LNCAP (cell line): ENCODE data around the gene SLC7A7.

Source experiments
- TF ChIP-seq, protein P1 (sequence below): fragments of 450-650 bp; IDR thresholded peaks from 2 replicates; pipeline ENCODE4 v1.5.1; 2017; ENCODE audit warnings: mild to moderate bottlenecking

The SLC7A7 gene

DNA sequence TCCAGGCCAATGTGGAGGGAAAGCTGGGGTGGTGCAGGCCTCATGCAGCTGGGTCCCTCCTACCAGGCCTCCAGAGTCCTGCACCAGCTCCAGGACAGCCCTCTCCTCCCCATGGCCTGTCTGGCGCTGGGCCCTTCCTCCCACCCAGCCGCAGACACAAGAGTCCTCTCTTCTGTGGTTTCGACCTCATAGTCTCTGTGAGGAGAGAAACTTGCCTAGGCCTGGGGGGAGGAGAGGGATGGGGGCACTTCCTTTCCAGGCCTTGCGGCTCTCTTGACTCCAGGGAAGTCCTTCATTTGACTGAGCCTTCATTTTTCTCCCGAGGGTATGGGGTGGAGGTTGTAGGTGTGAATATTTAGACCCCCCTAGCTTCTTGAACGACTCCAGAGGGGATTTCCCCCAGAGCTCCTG lies 23.4 kb upstream of the SLC7A7 start:
- TF ChIP-seq, protein P1, sequence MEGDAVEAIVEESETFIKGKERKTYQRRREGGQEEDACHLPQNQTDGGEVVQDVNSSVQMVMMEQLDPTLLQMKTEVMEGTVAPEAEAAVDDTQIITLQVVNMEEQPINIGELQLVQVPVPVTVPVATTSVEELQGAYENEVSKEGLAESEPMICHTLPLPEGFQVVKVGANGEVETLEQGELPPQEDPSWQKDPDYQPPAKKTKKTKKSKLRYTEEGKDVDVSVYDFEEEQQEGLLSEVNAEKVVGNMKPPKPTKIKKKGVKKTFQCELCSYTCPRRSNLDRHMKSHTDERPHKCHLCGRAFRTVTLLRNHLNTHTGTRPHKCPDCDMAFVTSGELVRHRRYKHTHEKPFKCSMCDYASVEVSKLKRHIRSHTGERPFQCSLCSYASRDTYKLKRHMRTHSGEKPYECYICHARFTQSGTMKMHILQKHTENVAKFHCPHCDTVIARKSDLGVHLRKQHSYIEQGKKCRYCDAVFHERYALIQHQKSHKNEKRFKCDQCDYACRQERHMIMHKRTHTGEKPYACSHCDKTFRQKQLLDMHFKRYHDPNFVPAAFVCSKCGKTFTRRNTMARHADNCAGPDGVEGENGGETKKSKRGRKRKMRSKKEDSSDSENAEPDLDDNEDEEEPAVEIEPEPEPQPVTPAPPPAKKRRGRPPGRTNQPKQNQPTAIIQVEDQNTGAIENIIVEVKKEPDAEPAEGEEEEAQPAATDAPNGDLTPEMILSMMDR: no peak

DNA sequence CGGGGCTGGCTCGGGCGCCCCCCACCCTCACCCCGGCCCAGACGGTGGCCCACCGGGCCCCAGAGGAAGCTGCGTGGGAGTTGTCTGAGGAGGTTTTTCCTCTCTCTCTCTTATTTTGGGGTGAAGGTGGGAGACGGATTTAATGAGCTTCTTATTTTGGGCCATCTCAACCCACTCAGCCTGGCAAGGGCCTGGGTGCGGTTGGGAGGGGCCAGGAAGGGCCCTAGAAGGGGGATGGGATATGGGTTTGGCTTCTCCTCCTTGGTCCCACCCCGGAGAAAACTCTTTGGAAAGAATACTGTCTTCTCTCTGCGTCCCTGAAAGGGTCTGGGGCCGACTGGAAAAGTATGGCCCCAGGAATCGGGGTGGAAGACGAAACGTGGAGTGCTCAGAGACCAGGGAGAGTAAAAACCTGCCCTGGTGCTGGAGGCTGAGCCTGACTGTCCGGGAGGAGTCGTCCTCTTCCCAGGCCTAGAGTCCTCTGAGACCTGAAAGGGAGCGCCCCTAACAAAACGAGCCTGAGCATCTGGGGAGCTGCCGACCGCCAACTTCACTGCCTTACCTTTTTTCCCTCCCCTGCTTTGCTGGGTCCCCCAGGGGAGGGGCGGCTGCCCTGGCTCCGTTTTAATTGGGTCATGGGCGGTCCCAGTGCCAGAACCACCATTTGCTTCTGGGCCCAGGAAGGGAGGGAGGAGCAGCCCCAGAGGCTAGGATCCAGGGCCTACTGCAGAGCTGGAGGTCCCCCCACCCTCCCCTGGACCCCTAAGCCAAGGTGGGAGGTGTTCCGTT lies 22.7 kb upstream of the SLC7A7 start:
- TF ChIP-seq, protein P1: no peak

DNA sequence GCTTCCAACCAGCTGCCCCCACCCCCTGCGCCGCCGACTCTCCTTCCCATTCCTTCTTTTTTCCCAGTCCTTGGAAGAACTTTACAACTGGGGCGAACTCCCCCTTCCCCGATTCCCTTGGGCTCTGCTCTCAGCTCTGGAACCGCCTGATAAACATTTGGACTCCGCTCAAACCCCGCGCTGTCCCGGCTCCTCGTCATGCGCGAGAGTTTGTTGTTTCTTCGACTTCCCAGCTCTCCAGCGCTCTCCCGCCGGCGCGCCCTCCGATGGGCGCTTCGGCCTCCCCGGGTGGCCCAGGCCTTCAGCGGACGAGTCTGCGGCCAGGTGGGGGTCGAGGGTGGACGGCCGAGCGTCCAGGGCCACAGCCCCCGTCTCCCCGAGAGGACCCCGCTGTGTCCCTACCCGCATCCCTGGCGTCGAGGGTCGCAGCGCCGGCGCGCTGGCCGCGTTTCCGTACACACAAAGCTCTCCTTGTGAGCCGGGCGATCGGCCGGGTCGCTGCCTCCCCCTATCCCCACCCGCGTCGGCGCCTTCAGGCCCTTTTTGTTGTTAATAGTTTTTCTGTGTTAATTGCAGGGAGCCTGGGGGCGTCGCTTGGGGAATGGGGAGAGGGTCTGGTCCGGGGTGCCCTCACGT lies 22.0 kb upstream of the SLC7A7 start:
- TF ChIP-seq, protein P1: no peak

DNA sequence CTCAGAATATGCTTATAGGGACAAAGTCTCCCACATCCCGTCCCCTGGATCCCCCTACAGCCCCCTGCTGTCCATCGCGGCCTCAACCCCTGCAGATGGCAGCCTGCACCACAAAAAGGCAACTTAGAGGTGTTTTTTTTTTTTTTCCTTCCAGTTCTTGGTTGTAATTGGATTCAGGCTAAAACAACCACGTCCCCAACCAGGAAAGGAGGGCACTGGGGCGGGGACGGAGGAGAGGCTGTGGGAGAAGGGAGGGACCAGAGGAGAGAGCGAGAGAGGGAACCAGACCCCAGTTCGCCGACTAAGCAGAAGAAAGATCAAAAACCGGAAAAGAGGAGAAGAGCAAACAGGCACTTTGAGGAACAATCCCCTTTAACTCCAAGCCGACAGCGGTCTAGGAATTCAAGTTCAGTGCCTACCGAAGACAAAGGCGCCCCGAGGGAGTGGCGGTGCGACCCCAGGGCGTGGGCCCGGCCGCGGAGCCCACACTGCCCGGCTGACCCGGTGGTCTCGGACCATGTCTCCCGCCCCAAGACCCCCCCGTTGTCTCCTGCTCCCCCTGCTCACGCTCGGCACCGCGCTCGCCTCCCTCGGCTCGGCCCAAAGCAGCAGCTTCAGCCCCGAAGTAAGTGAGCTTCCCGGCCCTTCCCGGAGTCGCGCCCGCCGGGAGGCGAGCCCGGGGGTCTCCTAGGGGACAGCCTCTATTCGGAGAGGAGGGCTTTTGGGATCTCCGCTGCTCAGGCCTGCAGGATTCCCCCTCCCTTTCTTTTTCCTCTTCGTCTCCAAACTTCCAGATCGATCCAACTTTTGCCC lies 21.3 kb upstream of the SLC7A7 start, which contains the start of gene MMP14:
Gene MMP14 (plus strand): TSS at position 285 of the 813 bp plus-strand sequence. CDS start 233 bp downstream, at position 518.
- TF ChIP-seq, protein P1: no peak

DNA sequence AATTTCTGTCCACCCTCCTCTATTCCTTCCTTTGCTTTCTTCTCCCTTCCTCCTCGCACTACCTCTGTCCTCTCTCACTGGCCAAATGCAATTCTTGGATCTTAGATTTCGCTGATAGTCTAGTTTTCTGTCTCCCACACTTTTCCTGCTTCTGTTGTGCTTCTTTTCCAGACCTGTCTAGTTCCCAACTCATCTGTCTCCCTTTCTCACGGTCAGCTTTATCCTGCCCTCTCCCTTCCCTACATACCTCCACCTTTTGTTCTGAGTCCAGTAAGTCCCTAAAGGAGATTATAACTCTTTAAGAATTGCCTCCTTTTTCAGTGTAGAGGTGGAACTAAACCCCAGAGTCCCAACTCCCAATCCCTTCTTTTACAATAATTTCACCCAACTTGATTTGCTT lies 20.3 kb upstream of the SLC7A7 start:
- TF ChIP-seq, protein P1: no peak

DNA sequence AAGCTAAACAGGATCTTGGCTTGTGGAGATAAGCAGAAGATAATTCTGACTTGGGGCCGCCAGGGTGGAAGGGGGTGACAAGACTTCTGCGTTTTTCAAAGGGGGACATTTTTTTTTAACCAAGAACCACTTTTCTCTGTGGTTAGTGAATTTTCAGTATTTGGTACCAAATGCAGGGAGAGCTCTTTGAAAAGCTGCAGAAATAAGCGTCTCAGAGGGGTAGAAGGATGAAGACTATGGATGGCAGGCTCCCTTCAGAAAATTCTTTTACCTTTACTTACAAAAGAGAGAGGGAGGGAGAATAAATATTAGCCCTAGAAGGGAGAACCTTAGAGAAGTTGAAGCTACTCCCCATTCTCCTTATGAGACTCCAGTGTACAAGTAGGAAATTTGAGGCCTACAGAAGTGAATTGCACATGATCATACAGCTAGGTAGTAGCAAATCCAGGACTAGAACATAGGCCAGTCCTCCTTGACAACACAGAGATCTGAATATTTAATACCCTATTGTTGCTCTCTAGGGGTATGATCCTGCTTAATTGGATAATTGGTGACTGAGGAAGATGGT lies 15.3 kb upstream of the SLC7A7 start:
- TF ChIP-seq, protein P1: no peak
